ENCODE results near the gene CD9. TPM values are rescaled to one million over a fixed set of nuclear protein-coding genes. Genes with fewer than 3 reads are reported as not detected.

The CD9 gene
- total RNA-seq, 1 donor from 2014 or later = 120 TPM

- Mint-ChIP-seq H3K9me3 (no peaks in the 10 kb centered on the region), H3K27ac (peak overlapping the region; percentile 99), H3K36me3 (peaks cover 25% of the 10 kb centered on the region), H3K27me3 (peaks cover 7% of the 10 kb centered on the region), H3K4me3 (no peak overlapping the region), H3K4me1 (ENCODE audit: unreplicated experiment) (peaks cover 26% of the 10 kb centered on the region)
- TF ChIP-seq CTCF (conservative IDR thresholded peaks at IDR 0.05) = no peak
- no peak for DNase-seq (ENCODE audit: extremely low spot score, unreplicated experiment)
Measured at GRCh38 chr12:6213969-6214368, 13.8 kb downstream of the CD9 start.

DNA sequence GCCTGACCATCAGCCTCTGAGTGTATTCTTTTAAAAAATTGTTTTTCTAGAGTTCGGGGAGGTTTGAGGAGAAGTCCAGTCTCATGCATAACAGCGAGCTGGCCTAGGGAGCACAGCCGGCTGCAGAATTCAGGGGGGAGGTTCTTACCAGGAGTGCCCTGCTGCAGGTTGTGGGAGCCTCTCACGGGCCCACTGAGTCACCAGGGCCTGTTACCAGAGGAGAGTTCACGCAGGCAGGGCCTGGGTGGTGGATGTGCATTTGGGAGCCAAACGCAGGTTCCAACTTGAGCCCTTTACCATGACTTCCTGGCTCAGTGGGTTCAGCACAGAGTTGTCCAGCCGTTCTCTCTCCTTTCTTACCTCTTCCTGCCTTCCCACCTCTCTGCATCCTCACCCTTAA, 14.4 kb downstream of the CD9 start:
- peak overlapping the region; percentile 79 for H3K4me3 Mint-ChIP-seq
- H3K27ac Mint-ChIP-seq = peak overlapping the region; percentile 99
- H3K27me3 Mint-ChIP-seq = peaks cover 7% of the 10 kb centered on the region

GRCh38 chr12:6215120-6215807, 15.1 kb downstream of the CD9 start:
- Mint-ChIP-seq H3K4me1 (ENCODE audit: unreplicated experiment) (peaks cover 29% of the 10 kb centered on the region), H3K27ac (peak overlapping the region; percentile 99), H3K36me3 (peaks cover 27% of the 10 kb centered on the region), H3K27me3 (peaks cover 13% of the 10 kb centered on the region), H3K4me3 (peak overlapping the region; percentile 79), H3K9me3 (no peaks in the 10 kb centered on the region)
- no peak for TF ChIP-seq CTCF (conservative IDR thresholded peaks at IDR 0.05)
- no peak for DNase-seq (ENCODE audit: extremely low spot score, unreplicated experiment)

More for the DNA sequence above, 14.4 kb downstream of the CD9 start:
- peaks cover 23% of the 10 kb centered on the region for H3K4me1 Mint-ChIP-seq (ENCODE audit: unreplicated experiment)
- H3K9me3 Mint-ChIP-seq = no peaks in the 10 kb centered on the region
- DNase-seq (ENCODE audit: extremely low spot score, unreplicated experiment) = no peak
- no peak for TF ChIP-seq CTCF (conservative IDR thresholded peaks at IDR 0.05)
- H3K36me3 Mint-ChIP-seq = peaks cover 20% of the 10 kb centered on the region

- H3K4me3 Mint-ChIP-seq = peak overlapping the region; percentile 79
- no peak for DNase-seq (ENCODE audit: extremely low spot score, unreplicated experiment)
- peaks cover 28% of the 10 kb centered on the region for H3K36me3 Mint-ChIP-seq
- peak overlapping the region; percentile 99 for H3K27ac Mint-ChIP-seq
- TF ChIP-seq CTCF (conservative IDR thresholded peaks at IDR 0.05) = no peak
- peaks cover 36% of the 10 kb centered on the region for H3K4me1 Mint-ChIP-seq (ENCODE audit: unreplicated experiment)
- peaks cover 13% of the 10 kb centered on the region for H3K27me3 Mint-ChIP-seq
- H3K9me3 Mint-ChIP-seq = no peaks in the 10 kb centered on the region
Measured at GRCh38 chr12:6215932-6216494, 15.8 kb downstream of the CD9 start.

DNA sequence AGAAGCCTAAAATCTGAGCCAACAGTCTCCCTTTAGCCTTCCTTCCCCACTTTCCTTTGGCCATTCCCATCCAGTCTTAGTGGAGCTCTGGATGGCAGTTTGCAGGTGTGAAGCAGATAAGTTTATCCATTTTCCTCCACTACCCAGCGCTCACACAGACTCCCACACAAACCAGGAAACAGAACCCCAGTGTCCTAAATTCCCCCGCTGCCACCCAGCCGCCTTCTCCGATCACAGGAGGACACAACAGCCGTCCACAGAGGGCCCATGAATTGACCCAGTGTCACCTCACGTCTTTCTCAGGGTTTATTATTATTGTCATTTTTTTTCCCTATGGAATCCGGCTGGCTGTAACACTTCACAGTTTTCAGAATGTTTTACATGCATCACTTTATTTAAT, 16.4 kb downstream of the CD9 start:
- peaks cover 36% of the 10 kb centered on the region for H3K4me1 Mint-ChIP-seq (ENCODE audit: unreplicated experiment)
- no peak for DNase-seq (ENCODE audit: extremely low spot score, unreplicated experiment)
- peaks cover 13% of the 10 kb centered on the region for H3K27me3 Mint-ChIP-seq
- H3K27ac Mint-ChIP-seq = peak overlapping the region; percentile 99
- no peak for TF ChIP-seq CTCF (conservative IDR thresholded peaks at IDR 0.05)
- H3K36me3 Mint-ChIP-seq = peaks cover 28% of the 10 kb centered on the region
- no peaks in the 10 kb centered on the region for H3K9me3 Mint-ChIP-seq
- H3K4me3 Mint-ChIP-seq = peak overlapping the region; percentile 79

Measured in type B pancreatic cell (in vitro differentiated cells).